ENCODE measurements around the gene C2orf68.
"Not testable (repeated sequence)": the region's sequence is repeated elsewhere in the genome, so short reads cannot be mapped to it uniquely, and the experiment has no call there.

C2orf68 gene

GRCh38 chr2:85596486-85597143 lies 15.3 kb downstream of the C2orf68 start:
- TF ChIP-seq, protein P1, sequence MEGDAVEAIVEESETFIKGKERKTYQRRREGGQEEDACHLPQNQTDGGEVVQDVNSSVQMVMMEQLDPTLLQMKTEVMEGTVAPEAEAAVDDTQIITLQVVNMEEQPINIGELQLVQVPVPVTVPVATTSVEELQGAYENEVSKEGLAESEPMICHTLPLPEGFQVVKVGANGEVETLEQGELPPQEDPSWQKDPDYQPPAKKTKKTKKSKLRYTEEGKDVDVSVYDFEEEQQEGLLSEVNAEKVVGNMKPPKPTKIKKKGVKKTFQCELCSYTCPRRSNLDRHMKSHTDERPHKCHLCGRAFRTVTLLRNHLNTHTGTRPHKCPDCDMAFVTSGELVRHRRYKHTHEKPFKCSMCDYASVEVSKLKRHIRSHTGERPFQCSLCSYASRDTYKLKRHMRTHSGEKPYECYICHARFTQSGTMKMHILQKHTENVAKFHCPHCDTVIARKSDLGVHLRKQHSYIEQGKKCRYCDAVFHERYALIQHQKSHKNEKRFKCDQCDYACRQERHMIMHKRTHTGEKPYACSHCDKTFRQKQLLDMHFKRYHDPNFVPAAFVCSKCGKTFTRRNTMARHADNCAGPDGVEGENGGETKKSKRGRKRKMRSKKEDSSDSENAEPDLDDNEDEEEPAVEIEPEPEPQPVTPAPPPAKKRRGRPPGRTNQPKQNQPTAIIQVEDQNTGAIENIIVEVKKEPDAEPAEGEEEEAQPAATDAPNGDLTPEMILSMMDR (IDR thresholded peaks at IDR 0.05; ENCODE audit: insufficient read depth, missing control alignments) = no peak
- FAIRE-seq (no peak), DNase-seq (ENCODE audit: insufficient read length, low spot score) (no peak)

DNA sequence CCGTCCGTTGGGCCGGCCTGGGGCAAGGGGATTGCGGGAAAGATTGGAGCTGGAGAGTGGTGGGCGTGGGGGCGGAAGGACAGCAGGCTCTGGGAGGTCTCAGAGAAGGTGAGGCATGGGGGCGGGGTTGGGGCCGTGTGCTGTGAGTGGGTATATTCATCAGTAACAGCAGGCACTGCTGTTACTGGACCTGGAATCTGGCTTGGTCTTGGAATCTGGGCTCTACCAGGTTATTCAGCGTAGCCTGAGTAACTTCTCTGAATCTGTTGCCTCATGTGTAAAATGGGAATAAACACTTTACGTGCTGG lies 15.9 kb downstream of the C2orf68 start:
- TF ChIP-seq, protein P1 (IDR thresholded peaks at IDR 0.05; ENCODE audit: insufficient read depth, missing control alignments) = no peak
- FAIRE-seq (no peak), DNase-seq (ENCODE audit: insufficient read length, low spot score) (no peak)

GRCh38 chr2:85595301-85596025 lies 16.4 kb downstream of the C2orf68 start, which contains the start of gene RNF181:
Gene RNF181 (plus strand): TSS chr2:85595745. CDS start chr2:85595764, 19 bp downstream.
- peak; percentile 82 for FAIRE-seq
- TF ChIP-seq, protein P1 (IDR thresholded peaks at IDR 0.05; ENCODE audit: insufficient read depth, missing control alignments) = no peak
- DNase-seq (ENCODE audit: insufficient read length, low spot score) = peak; percentile 99

- TF ChIP-seq, protein P1 (IDR thresholded peaks at IDR 0.05; ENCODE audit: insufficient read depth, missing control alignments) = no peak
- no peak for DNase-seq (ENCODE audit: insufficient read length, low spot score)
- FAIRE-seq = no peak
Measured at GRCh38 chr2:85594715-85595300, 17.1 kb downstream of the C2orf68 start.

DNA sequence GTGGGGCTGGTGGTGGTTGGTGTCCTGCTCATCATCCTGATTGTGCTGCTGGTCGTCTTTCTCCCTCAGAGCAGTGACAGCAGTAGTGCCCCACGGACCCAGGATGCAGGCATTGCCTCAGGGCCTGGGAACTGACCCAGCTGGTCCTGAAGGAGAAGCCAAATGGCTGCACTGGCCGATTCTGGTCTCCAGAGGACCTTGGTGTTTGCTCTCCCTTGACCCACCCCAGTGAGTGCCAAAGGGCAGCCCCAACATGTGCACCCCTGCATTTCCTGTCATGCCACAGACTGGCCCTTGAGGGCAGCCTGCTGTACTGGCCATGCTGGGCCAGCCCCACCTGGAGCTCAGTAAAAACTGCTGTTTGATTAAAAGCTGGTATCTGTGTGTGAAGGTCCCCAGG lies 18.8 kb downstream of the C2orf68 start:
- DNase-seq (ENCODE audit: insufficient read length, low spot score) (no peak), FAIRE-seq (no peak)
- TF ChIP-seq, protein P1 (IDR thresholded peaks at IDR 0.05; ENCODE audit: insufficient read depth, missing control alignments) = no peak

DNA sequence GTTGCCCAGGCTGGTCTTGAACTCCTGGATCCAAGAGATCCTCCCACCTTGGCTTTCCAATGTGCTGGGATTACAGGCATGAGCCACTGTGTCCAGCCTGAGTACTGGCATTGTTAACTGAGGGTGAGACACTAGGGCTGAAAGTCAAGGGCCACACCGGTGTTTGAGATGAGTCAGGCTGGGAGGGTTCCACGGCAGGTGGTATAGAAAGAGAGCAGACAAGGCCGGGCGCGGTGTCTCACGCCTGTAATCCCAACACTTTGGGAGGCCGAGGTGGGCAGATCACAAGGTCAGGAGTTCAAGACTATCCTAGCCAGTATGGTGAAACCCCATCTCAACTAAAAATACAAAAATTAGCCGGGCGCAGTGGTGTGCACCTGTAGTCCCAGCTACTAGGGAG lies 19.6 kb downstream of the C2orf68 start:
- FAIRE-seq; DNase-seq (ENCODE audit: insufficient read length, low spot score): not testable (repeated sequence)

- FAIRE-seq (no peak), DNase-seq (ENCODE audit: insufficient read length, low spot score) (no peak)
- TF ChIP-seq, protein P1 (IDR thresholded peaks at IDR 0.05; ENCODE audit: insufficient read depth, missing control alignments) = no peak
Measured at GRCh38 chr2:85591563-85591962, 20.3 kb downstream of the C2orf68 start.

All from D721Med (cell line).